HL-60 (cell line): ENCODE measurements around the gene NEK10.

Experiments used
- GABPA ChIP-seq: IDR thresholded peaks from 2 replicates; pipeline ENCODE4 v1.6.1; 2012; ENCODE audit warnings: low read depth
- POLR2AphosphoS5 ChIP-seq: IDR thresholded peaks from 2 replicates; pipeline ENCODE4 v1.6.1; 2012; ENCODE audit warnings: low read depth
- SPI1 ChIP-seq: IDR thresholded peaks from 2 replicates; pipeline ENCODE4 v1.6.1; 2012; ENCODE audit warnings: low read depth, mild to moderate bottlenecking, borderline replicate concordance
- TF ChIP-seq, protein P1 (sequence below): IDR thresholded peaks from one replicate; pipeline ENCODE4 v1.5.1; 2011; ENCODE audit warnings: low read length, control low read depth, inconsistent platforms; ENCODE audit not compliant: insufficient read depth
- TF ChIP-seq, protein P2 (sequence below): IDR thresholded peaks from 2 replicates; pipeline ENCODE4 v1.6.1; 2012; ENCODE audit warnings: low read depth; ENCODE audit not compliant: insufficient replicate concordance

DNA sequence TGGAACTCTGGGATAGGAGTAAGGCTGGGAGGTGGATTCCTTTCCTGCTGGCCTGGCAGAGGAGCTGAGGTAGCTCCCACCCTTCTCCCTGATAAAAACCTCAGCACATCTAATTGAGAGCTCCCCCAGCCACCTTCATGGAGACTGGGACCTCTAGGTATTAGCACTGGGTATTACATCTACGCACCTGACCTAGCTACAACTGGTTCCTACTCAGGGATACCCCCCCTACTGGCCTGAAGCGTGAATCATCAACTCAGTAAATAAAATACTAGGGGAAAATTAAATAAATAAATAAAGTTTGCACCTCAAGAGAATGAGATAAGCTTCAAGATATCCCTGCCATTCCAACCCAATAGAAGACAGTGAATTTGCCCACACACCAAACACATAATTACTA, 140.4 kb downstream of the NEK10 start:
- TF ChIP-seq, protein P1, sequence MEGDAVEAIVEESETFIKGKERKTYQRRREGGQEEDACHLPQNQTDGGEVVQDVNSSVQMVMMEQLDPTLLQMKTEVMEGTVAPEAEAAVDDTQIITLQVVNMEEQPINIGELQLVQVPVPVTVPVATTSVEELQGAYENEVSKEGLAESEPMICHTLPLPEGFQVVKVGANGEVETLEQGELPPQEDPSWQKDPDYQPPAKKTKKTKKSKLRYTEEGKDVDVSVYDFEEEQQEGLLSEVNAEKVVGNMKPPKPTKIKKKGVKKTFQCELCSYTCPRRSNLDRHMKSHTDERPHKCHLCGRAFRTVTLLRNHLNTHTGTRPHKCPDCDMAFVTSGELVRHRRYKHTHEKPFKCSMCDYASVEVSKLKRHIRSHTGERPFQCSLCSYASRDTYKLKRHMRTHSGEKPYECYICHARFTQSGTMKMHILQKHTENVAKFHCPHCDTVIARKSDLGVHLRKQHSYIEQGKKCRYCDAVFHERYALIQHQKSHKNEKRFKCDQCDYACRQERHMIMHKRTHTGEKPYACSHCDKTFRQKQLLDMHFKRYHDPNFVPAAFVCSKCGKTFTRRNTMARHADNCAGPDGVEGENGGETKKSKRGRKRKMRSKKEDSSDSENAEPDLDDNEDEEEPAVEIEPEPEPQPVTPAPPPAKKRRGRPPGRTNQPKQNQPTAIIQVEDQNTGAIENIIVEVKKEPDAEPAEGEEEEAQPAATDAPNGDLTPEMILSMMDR, result no peak
- TF ChIP-seq SPI1, result no peak
- no peak for TF ChIP-seq GABPA
- TF ChIP-seq POLR2AphosphoS5, result no peak
- TF ChIP-seq, protein P2, sequence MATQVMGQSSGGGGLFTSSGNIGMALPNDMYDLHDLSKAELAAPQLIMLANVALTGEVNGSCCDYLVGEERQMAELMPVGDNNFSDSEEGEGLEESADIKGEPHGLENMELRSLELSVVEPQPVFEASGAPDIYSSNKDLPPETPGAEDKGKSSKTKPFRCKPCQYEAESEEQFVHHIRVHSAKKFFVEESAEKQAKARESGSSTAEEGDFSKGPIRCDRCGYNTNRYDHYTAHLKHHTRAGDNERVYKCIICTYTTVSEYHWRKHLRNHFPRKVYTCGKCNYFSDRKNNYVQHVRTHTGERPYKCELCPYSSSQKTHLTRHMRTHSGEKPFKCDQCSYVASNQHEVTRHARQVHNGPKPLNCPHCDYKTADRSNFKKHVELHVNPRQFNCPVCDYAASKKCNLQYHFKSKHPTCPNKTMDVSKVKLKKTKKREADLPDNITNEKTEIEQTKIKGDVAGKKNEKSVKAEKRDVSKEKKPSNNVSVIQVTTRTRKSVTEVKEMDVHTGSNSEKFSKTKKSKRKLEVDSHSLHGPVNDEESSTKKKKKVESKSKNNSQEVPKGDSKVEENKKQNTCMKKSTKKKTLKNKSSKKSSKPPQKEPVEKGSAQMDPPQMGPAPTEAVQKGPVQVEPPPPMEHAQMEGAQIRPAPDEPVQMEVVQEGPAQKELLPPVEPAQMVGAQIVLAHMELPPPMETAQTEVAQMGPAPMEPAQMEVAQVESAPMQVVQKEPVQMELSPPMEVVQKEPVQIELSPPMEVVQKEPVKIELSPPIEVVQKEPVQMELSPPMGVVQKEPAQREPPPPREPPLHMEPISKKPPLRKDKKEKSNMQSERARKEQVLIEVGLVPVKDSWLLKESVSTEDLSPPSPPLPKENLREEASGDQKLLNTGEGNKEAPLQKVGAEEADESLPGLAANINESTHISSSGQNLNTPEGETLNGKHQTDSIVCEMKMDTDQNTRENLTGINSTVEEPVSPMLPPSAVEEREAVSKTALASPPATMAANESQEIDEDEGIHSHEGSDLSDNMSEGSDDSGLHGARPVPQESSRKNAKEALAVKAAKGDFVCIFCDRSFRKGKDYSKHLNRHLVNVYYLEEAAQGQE, result no peak
